Type B pancreatic cell (in vitro differentiated cells): ENCODE measurements around the gene RBM20. TPM values are rescaled to one million over a fixed set of nuclear protein-coding genes. Genes with fewer than 3 reads are reported as not detected.

ENCODE experiments used
- DNase-seq: peaks from one replicate; pipeline ENCODE4 v3.0.0; 2021; ENCODE audit warnings: mixed read lengths; ENCODE audit not compliant: unreplicated experiment; ENCODE audit errors: extremely low spot score
- H3K27ac Mint-ChIP-seq: 2 replicates; pipeline ENCODE4 v1.8.0; 2021; ENCODE audit warnings: mild to moderate bottlenecking, mixed read lengths
- H3K27me3 Mint-ChIP-seq: 2 replicates; pipeline ENCODE4 v1.8.0; 2021; ENCODE audit warnings: mixed read lengths
- H3K36me3 Mint-ChIP-seq: 2 replicates; pipeline ENCODE4 v1.8.0; 2021; ENCODE audit warnings: mixed read lengths
- H3K4me1 Mint-ChIP-seq: one replicate; pipeline ENCODE4 v1.8.0; 2021; ENCODE audit warnings: mixed read lengths; ENCODE audit not compliant: unreplicated experiment
- H3K4me3 Mint-ChIP-seq: 2 replicates; pipeline ENCODE4 v1.8.0; 2021; ENCODE audit warnings: mild to moderate bottlenecking, mixed read lengths
- H3K9me3 Mint-ChIP-seq: 2 replicates; pipeline ENCODE4 v1.8.0; 2021; ENCODE audit warnings: mixed read lengths
- CTCF ChIP-seq: fragments of 200-600 bp; sonication (generic); conservative IDR thresholded peaks from 2 replicates; pipeline ENCODE4 v1.5.0; 2021; ENCODE audit warnings: antibody characterized with exemption, mild to moderate bottlenecking
- long read RNA-seq: library from polyadenylated mRNA; unstranded; transcript quantifications from one replicate; pipeline ENCODE4 v2.0.0, GENCODE V29; 2020
- total RNA-seq: library from RNA; stranded (reverse); gene quantifications from 2 replicates; pipeline ENCODE4 v1.2.1, GENCODE V29; 2021; ENCODE audit warnings: low replicate concordance

Gene RBM20
- 2.8 and 5.2 TPM in 2 replicates for total RNA-seq
- long read RNA-seq = 0 reads

- H3K27me3 Mint-ChIP-seq = peaks cover 48% of the 10 kb centered on the region
- no peaks in the 10 kb centered on the region for H3K36me3 Mint-ChIP-seq
- DNase-seq = no peak
- H3K4me3 Mint-ChIP-seq = peak within 1 kb of the TSS; percentile 92
- no peaks in the 10 kb centered on the region for H3K9me3 Mint-ChIP-seq
- H3K4me1 Mint-ChIP-seq = peaks cover 38% of the 10 kb centered on the region
- TF ChIP-seq CTCF = no peak
- H3K27ac Mint-ChIP-seq = peak within 1 kb of the TSS; percentile 84
Measured at GRCh38 chr10:110643653-110644597, at the start of gene RBM20. RBM20 (plus strand) TSS chr10:110644336; CDS start chr10:110644455, 119 bp downstream.

GRCh38 chr10:110597476-110597875 is 46.7 kb upstream of the RBM20 start:
- no peak for DNase-seq
- Mint-ChIP-seq H3K9me3 (no peaks in the 10 kb centered on the region), H3K27me3 (no peaks in the 10 kb centered on the region), H3K27ac (no peak overlapping the region), H3K4me3 (no peak overlapping the region), H3K4me1 (no peaks in the 10 kb centered on the region), H3K36me3 (peaks cover 27% of the 10 kb centered on the region)
- no peak for TF ChIP-seq CTCF

GRCh38 chr10:110600487-110601101 is 43.5 kb upstream of the RBM20 start:
- H3K36me3 Mint-ChIP-seq = peaks cover 31% of the 10 kb centered on the region

GRCh38 chr10:110601581-110601980 is 42.6 kb upstream of the RBM20 start:
- no peak for TF ChIP-seq CTCF
- H3K4me1 Mint-ChIP-seq = no peaks in the 10 kb centered on the region
- H3K27ac Mint-ChIP-seq = no peak overlapping the region
- no peaks in the 10 kb centered on the region for H3K9me3 Mint-ChIP-seq
- no peak for DNase-seq
- no peaks in the 10 kb centered on the region for H3K27me3 Mint-ChIP-seq
- peaks cover 30% of the 10 kb centered on the region for H3K36me3 Mint-ChIP-seq
- H3K4me3 Mint-ChIP-seq = no peak overlapping the region

More at GRCh38 chr10:110600487-110601101, 43.5 kb upstream of the RBM20 start:
- Mint-ChIP-seq H3K27ac (no peak overlapping the region), H3K27me3 (no peaks in the 10 kb centered on the region), H3K4me1 (no peaks in the 10 kb centered on the region), H3K4me3 (no peak overlapping the region), H3K9me3 (no peaks in the 10 kb centered on the region)
- DNase-seq = no peak
- TF ChIP-seq CTCF = peak; percentile 81

GRCh38 chr10:110608087-110608486 is 36.0 kb upstream of the RBM20 start:
- Mint-ChIP-seq H3K9me3 (no peaks in the 10 kb centered on the region), H3K27ac (no peak overlapping the region)

More at GRCh38 chr10:110608087-110608486, 36.0 kb upstream of the RBM20 start:
- Mint-ChIP-seq H3K4me3 (no peak overlapping the region), H3K27me3 (no peaks in the 10 kb centered on the region), H3K4me1 (peaks cover 16% of the 10 kb centered on the region), H3K36me3 (peaks cover 7% of the 10 kb centered on the region)
- TF ChIP-seq CTCF = no peak
- DNase-seq = no peak
